ENCODE results near the gene GAMT.

- TF ChIP-seq CTCF (IDR thresholded peaks at IDR 0.05; ENCODE audit: borderline replicate concordance, extremely low read depth, low read length, poor library complexity, severe bottlenecking) (no peak), EZH2 (IDR thresholded peaks at IDR 0.05; ENCODE audit: borderline replicate concordance, low read depth, low read length, severe bottlenecking) (no peak)
These were observed 17.1 kb upstream of the GAMT start for GRCh38 chr19:1418496-1418775.
